K562 (cell line): ENCODE results near the gene PCBP2. TPM values are rescaled to one million over a fixed set of nuclear protein-coding genes. Genes with fewer than 3 reads are reported as not detected.
A peak's percentile ranks its signal among the peaks of the same experiment; 100 is the strongest.

ENCODE experiments used
- BACH1 ChIP-seq: fragments of 200-800 bp; sonication (Bioruptor generic); IDR thresholded peaks from 2 replicates; pipeline ENCODE4 v1.6.1; 2016; ENCODE audit warnings: missing genetic modification characterization, missing compliant biosample characterization
- DDX20 ChIP-seq: fragments of 450-650 bp; IDR thresholded peaks from 2 replicates; pipeline ENCODE4 v1.6.1; 2016; ENCODE audit warnings: missing genetic modification characterization, low read depth, mild to moderate bottlenecking, missing compliant biosample characterization, moderate library complexity
- EP300 ChIP-seq: IDR thresholded peaks from 2 replicates; pipeline ENCODE4 v1.6.1; 2012; ENCODE audit warnings: low read length, improper control_type of control experiment
- ETV1 ChIP-seq: fragments of 450-650 bp; conservative IDR thresholded peaks from 2 replicates; pipeline ENCODE4 v1.6.1; 2016; ENCODE audit warnings: missing genetic modification characterization, control low read depth, low read depth, missing compliant biosample characterization
- GABPB2 ChIP-seq: fragments of 250-450 bp; sonication (Bioruptor Pico); conservative IDR thresholded peaks from 2 replicates; pipeline ENCODE4 v1.5.1; 2021; ENCODE audit warnings: mild to moderate bottlenecking
- HBP1 ChIP-seq: fragments of 450-650 bp; formaldehyde crosslinking; IDR thresholded peaks from 2 replicates; pipeline ENCODE4 v1.4.0; 2022; ENCODE audit warnings: missing genetic modification characterization
- IRF2 ChIP-seq: sonication (generic); formaldehyde crosslinking; IDR thresholded peaks from 2 replicates; pipeline ENCODE4 v1.8.1; 2022; ENCODE audit warnings: mild to moderate bottlenecking, missing genetic modification reagents
- MEIS2 ChIP-seq: fragments of 450-650 bp; IDR thresholded peaks from 2 replicates; pipeline ENCODE4 v1.6.1; 2014; ENCODE audit warnings: mild to moderate bottlenecking; ENCODE audit not compliant: partially characterized antibody
- MTA2 ChIP-seq: fragments of 450-650 bp; IDR thresholded peaks from 2 replicates; pipeline ENCODE4 v1.6.1; 2016; ENCODE audit warnings: low read depth
- NFRKB ChIP-seq: fragments of 450-650 bp; IDR thresholded peaks from 2 replicates; pipeline ENCODE4 v1.6.1; 2016; ENCODE audit warnings: low read depth
- NRF1 ChIP-seq, 2 experiments: fragments of 450-650 bp; IDR thresholded peaks in 1 of 2; conservative IDR thresholded peaks in 1 of 2; 2 replicates each; pipeline ENCODE4 v1.6.1; 2014; ENCODE audit warnings: mild to moderate bottlenecking in 2 of 2
- PHB ChIP-seq: fragments of 250-450 bp; sonication (Bioruptor Pico); IDR thresholded peaks from 2 replicates; pipeline ENCODE4 v1.5.0; 2021
- POLR2G ChIP-seq: fragments of 200-400 bp; formaldehyde crosslinking; IDR thresholded peaks from 2 replicates; pipeline ENCODE4 v1.6.1; 2017; ENCODE audit warnings: low read depth, mild to moderate bottlenecking, antibody characterized with exemption, low read length, moderate library complexity
- RFX1 ChIP-seq: fragments of 450-650 bp; IDR thresholded peaks from 2 replicates; pipeline ENCODE4 v1.6.1; 2016; ENCODE audit warnings: mild to moderate bottlenecking, moderate library complexity
- SMAD2 ChIP-seq: fragments of 150-350 bp; IDR thresholded peaks from 2 replicates; pipeline ENCODE4 v1.6.1; 2014; ENCODE audit warnings: low read depth, mild to moderate bottlenecking, low read length
- SRSF7 ChIP-seq: fragments of 200-400 bp; formaldehyde crosslinking; optimal IDR thresholded peaks from 2 replicates; pipeline ENCODE3; 2017; ENCODE audit warnings: mild to moderate bottlenecking, low read depth, low read length
- TAF1 ChIP-seq: IDR thresholded peaks from 2 replicates; pipeline ENCODE4 v1.6.1; 2011; ENCODE audit warnings: mild to moderate bottlenecking, low read length, moderate library complexity; ENCODE audit not compliant: insufficient read depth, control insufficient read depth, severe bottlenecking; ENCODE audit errors: extremely low read depth
- ZNF140 ChIP-seq: fragments of 250-450 bp; sonication (Bioruptor Pico); IDR thresholded peaks from 2 replicates; pipeline ENCODE4 v1.8.0; 2021; ENCODE audit warnings: moderate library complexity, mild to moderate bottlenecking, inconsistent platforms
- ZNF24 ChIP-seq: fragments of 450-650 bp; IDR thresholded peaks from 2 replicates; pipeline ENCODE4 v1.6.1; 2016
- ZNF347 ChIP-seq: fragments of 450-650 bp; formaldehyde crosslinking; IDR thresholded peaks from 2 replicates; pipeline ENCODE4 v1.4.0; 2020; ENCODE audit warnings: low read depth, mild to moderate bottlenecking, moderate library complexity
- ZNF384 ChIP-seq: IDR thresholded peaks from 2 replicates; pipeline ENCODE4 v1.6.1; 2012; ENCODE audit warnings: low read depth, low read length, improper control_type of control experiment
- ZNF431 ChIP-seq: sonication (generic); formaldehyde crosslinking; IDR thresholded peaks from 2 replicates; pipeline ENCODE4 v1.8.0; 2022; ENCODE audit warnings: mild to moderate bottlenecking, missing genetic modification reagents
- polyA plus RNA-seq, 8 experiments: library from polyadenylated mRNA; depleted of rRNA in 4 of 8; stranded (reverse) in 5 of 8; unstranded in 3 of 8; fragments of >200 nt; fragmentation: Nextera tagmentation in 2 of 8; fragmentation: Illumina TruSeq in 1 of 8; extraction: Ambion mirVana in 2 of 8; extraction: Trizol in 1 of 8; gene quantifications; 2 replicates each; pipeline versions ENCODE4 v1.2.1 to v1.2.3, GENCODE V29; 2011 to 2014; ENCODE audit warnings: inconsistent platforms in 1 of 8, missing spikeins in 1 of 8
- total RNA-seq, 7 experiments: library from RNA; depleted of rRNA in 6 of 7; stranded (reverse); fragments of >200 nt in 6 of 7; fragmentation: Illumina TruSeq in 2 of 7; extraction: Trizol in 2 of 7; gene quantifications; 2 replicates each; pipeline versions ENCODE4 v1.2.1 to v1.2.3, GENCODE V29; 2011 to 2021; ENCODE audit warnings: low replicate concordance in 1 of 7
- TF ChIP-seq, protein P1 (sequence below): fragments of 200-800 bp; sonication (Bioruptor generic); IDR thresholded peaks from 2 replicates; pipeline ENCODE4 v1.6.1; 2017; ENCODE audit warnings: missing genetic modification characterization, missing compliant biosample characterization
- TF ChIP-seq, protein P2 (sequence below): fragments of 250-450 bp; sonication (Bioruptor Pico); IDR thresholded peaks from 2 replicates; pipeline ENCODE4 v1.5.0; 2020; ENCODE audit warnings: mild to moderate bottlenecking, borderline replicate concordance

The PCBP2 gene
- total and polyA plus RNA-seq, 9 of the 15 experiments (the other 6 are each of a cell fraction or from before 2014, with no cell fraction given): 137 to 831 (median 328) TPM

DNA sequence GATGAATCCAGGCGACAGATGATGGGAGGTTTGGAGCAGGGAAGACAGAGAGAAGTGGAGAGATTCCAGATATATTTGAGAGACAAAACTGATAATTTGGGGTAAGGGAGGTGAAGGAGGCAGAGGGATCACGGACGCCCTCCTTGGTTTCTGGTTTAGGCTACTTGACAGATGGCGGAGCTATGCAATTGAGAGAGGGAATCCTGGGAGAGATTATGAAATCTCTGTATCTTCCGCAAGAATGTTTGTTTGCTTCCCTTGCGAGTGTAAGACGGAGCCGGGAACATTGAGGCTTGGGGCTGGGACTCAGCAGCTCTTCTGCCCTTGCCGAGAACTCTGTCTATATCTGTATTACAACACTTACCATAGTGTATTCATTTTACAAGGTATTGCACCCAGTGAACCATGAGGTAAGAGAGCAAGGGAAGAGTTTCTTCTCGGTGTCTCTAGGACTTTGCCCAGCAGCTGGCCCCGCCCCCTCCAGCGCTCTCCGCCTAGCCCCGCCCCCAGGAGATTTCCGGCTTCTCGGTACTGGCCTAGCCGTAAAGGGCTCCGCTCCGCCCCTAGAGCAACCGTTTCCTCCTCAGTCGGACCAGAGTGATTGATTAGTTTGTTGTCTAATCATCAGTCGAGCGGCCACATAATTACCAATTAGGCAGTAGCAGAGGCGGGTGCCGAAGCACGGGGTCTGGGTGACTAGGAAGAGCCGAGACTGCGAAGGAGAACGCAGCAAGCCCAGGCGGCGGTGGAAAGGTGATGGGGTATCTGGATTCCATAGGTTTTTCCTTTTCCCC, 10.7 kb upstream of the PCBP2 start, which contains the start of gene PRR13 (continued):
- TF ChIP-seq HBP1 (CRISPR knock-in tag) (0 out of 2 replicates have a peak, but pooled peaks have one; percentile 6), IRF2 (CRISPR knock-in tag) (no peak), SMAD2 (no peak), RFX1 (peak; percentile 49; the same call in 1 of the 2 replicates), NRF1 (conservative IDR thresholded peaks at IDR 0.05 in 1 of 2, IDR thresholded peaks at IDR 0.05 in 1 of 2) (peak in 1 of 2 experiments; percentile 51; a peak in 2 of 4 replicates), BACH1 (tag) (peak; percentile 25; the same call in 1 of the 2 replicates), MEIS2 (peak; percentile 87), NFRKB (peak; percentile 98), DDX20 (tag) (no peak), EP300 (peak; percentile 33), PHB (CRISPR knock-in tag) (no peak), SRSF7 (no peak), POLR2G (peak; percentile 83), ZNF347 (CRISPR knock-in tag) (no peak), TAF1 (peak; percentile 94), ETV1 (tag) (0 out of 2 replicates have a peak, but pooled peaks have one; percentile 13), ZNF431 (CRISPR knock-in tag) (no peak), MTA2 (no peak), GABPB2 (CRISPR knock-in tag) (no peak), ZNF24 (no peak), ZNF140 (no peak), ZNF384 (no peak)
- TF ChIP-seq, protein P1, sequence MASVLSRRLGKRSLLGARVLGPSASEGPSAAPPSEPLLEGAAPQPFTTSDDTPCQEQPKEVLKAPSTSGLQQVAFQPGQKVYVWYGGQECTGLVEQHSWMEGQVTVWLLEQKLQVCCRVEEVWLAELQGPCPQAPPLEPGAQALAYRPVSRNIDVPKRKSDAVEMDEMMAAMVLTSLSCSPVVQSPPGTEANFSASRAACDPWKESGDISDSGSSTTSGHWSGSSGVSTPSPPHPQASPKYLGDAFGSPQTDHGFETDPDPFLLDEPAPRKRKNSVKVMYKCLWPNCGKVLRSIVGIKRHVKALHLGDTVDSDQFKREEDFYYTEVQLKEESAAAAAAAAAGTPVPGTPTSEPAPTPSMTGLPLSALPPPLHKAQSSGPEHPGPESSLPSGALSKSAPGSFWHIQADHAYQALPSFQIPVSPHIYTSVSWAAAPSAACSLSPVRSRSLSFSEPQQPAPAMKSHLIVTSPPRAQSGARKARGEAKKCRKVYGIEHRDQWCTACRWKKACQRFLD (CRISPR knock-in tag): no peak; the same call in 1 of the 2 replicates
- TF ChIP-seq, protein P2, sequence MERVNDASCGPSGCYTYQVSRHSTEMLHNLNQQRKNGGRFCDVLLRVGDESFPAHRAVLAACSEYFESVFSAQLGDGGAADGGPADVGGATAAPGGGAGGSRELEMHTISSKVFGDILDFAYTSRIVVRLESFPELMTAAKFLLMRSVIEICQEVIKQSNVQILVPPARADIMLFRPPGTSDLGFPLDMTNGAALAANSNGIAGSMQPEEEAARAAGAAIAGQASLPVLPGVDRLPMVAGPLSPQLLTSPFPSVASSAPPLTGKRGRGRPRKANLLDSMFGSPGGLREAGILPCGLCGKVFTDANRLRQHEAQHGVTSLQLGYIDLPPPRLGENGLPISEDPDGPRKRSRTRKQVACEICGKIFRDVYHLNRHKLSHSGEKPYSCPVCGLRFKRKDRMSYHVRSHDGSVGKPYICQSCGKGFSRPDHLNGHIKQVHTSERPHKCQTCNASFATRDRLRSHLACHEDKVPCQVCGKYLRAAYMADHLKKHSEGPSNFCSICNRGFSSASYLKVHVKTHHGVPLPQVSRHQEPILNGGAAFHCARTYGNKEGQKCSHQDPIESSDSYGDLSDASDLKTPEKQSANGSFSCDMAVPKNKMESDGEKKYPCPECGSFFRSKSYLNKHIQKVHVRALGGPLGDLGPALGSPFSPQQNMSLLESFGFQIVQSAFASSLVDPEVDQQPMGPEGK (CRISPR knock-in tag): no peak
